ENCODE data around the gene SNCA.

GRCh38 chr4:89752932-89753598, 83.9 kb downstream of the SNCA start:
- TF ChIP-seq CTCF (conservative IDR thresholded peaks at IDR 0.05 in 1 of 2, IDR thresholded peaks at IDR 0.05 in 1 of 2; ENCODE audit: low read depth in 1 of 2, low read length in 2 of 2), result no peak
- TF ChIP-seq EZH2 (IDR thresholded peaks at IDR 0.05; ENCODE audit: low read length, missing control alignments), result no peak

Data from fibroblast of lung (primary cell).